ENCODE data around the gene CENPU. TPM values are rescaled to one million over a fixed set of nuclear protein-coding genes. Genes with fewer than 3 reads are reported as not detected.
A peak's percentile ranks its signal among the peaks of the same experiment; 100 is the strongest.
"Not testable (repeated sequence)": the region's sequence is repeated elsewhere in the genome, so short reads cannot be mapped to it uniquely, and the experiment has no call there.

Gene CENPU
- total RNA-seq, 1 experiment from 2014 or later, result 42.4 TPM

- Histone ChIP-seq H3K27me3 (no peaks in the 10 kb centered on the region), H3K36me3 (no peaks in the 10 kb centered on the region), H3K4me3 (no peak overlapping the region), H3K9me3 (no peaks in the 10 kb centered on the region)
- no peak for DNase-seq
These were observed 71.7 kb downstream of the CENPU start for GRCh38 chr4:184662236-184662635.

- H3K9me3 ChIP-seq, result no peaks in the 10 kb centered on the region
- no peak for DNase-seq
- H3K36me3 ChIP-seq, result no peaks in the 10 kb centered on the region
- no peak overlapping the region for H3K4me3 ChIP-seq
- H3K27me3 ChIP-seq, result no peaks in the 10 kb centered on the region
These were observed 72.9 kb downstream of the CENPU start for GRCh38 chr4:184660978-184661377.

- not testable (repeated sequence) for H3K4me3 ChIP-seq, DNase-seq, H3K27me3 ChIP-seq, H3K36me3 ChIP-seq, H3K9me3 ChIP-seq
These were observed 76.1 kb downstream of the CENPU start for GRCh38 chr4:184657820-184658219.

GRCh38 chr4:184657144-184657543, 76.8 kb downstream of the CENPU start:
- Histone ChIP-seq H3K27me3 (no peaks in the 10 kb centered on the region), H3K36me3 (no peaks in the 10 kb centered on the region), H3K4me3 (no peak overlapping the region), H3K9me3 (no peaks in the 10 kb centered on the region)
- DNase-seq, result no peak

GRCh38 chr4:184655889-184656869, 77.7 kb downstream of the CENPU start:
- Histone ChIP-seq H3K4me3 (no peak overlapping the region), H3K27me3 (no peaks in the 10 kb centered on the region), H3K36me3 (no peaks in the 10 kb centered on the region), H3K9me3 (no peaks in the 10 kb centered on the region)
- peak; percentile 42 for DNase-seq

GRCh38 chr4:184653650-184654049, 80.2 kb downstream of the CENPU start:
- no peaks in the 10 kb centered on the region for H3K36me3 ChIP-seq
- no peak overlapping the region for H3K4me3 ChIP-seq
- H3K27me3 ChIP-seq, result no peaks in the 10 kb centered on the region
- no peak for DNase-seq
- H3K9me3 ChIP-seq, result no peaks in the 10 kb centered on the region

GRCh38 chr4:184652681-184653080, 81.2 kb downstream of the CENPU start:
- H3K9me3 ChIP-seq, H3K4me3 ChIP-seq, H3K36me3 ChIP-seq, H3K27me3 ChIP-seq, DNase-seq: not testable (repeated sequence)

GRCh38 chr4:184651899-184652298, 82.0 kb downstream of the CENPU start:
- Histone ChIP-seq H3K4me3 (no peak overlapping the region), H3K36me3 (no peaks in the 10 kb centered on the region), H3K9me3 (no peaks in the 10 kb centered on the region), H3K27me3 (no peaks in the 10 kb centered on the region)
- no peak for DNase-seq

GRCh38 chr4:184649971-184650855, 83.7 kb downstream of the CENPU start:
- Histone ChIP-seq H3K36me3 (peaks cover 2% of the 10 kb centered on the region; the same call in 1 of the 2 replicates), H3K9me3 (no peaks in the 10 kb centered on the region), H3K4me3 (peak overlapping the region; percentile 89), H3K27me3 (no peaks in the 10 kb centered on the region)
- peak; percentile 25 for DNase-seq

- Histone ChIP-seq H3K36me3 (peaks cover 5% of the 10 kb centered on the region; the same call in 1 of the 2 replicates), H3K27me3 (no peaks in the 10 kb centered on the region), H3K4me3 (peak within 1 kb of the TSS; percentile 89), H3K9me3 (no peaks in the 10 kb centered on the region)
- peak; percentile 92 for DNase-seq
These were observed 84.6 kb downstream of the CENPU start, which contains the start of the genes CASP3 and PRIMPOL for GRCh38 chr4:184649026-184649970. Gene CASP3 (minus strand): TSS chr4:184649447. CDS start chr4:184638453, 10,994 bp downstream. Gene PRIMPOL (plus strand): TSS chr4:184649738. CDS start chr4:184657141, 7,403 bp downstream.

- Histone ChIP-seq H3K36me3 (peaks cover 9% of the 10 kb centered on the region; the same call in 1 of the 2 replicates), H3K27me3 (no peaks in the 10 kb centered on the region), H3K4me3 (peak overlapping the region; percentile 89), H3K9me3 (no peaks in the 10 kb centered on the region)
- DNase-seq, result peak; percentile 47
These were observed 85.4 kb downstream of the CENPU start for GRCh38 chr4:184648313-184649025.

GRCh38 chr4:184648054-184648312, 85.9 kb downstream of the CENPU start:
- Histone ChIP-seq H3K36me3 (peaks cover 9% of the 10 kb centered on the region; the same call in 1 of the 2 replicates), H3K9me3 (no peaks in the 10 kb centered on the region), H3K4me3 (peak overlapping the region; percentile 89), H3K27me3 (no peaks in the 10 kb centered on the region)
- DNase-seq, result no peak

- Histone ChIP-seq H3K27me3 (no peaks in the 10 kb centered on the region), H3K36me3 (peaks cover 11% of the 10 kb centered on the region; the same call in 1 of the 2 replicates), H3K9me3 (no peaks in the 10 kb centered on the region), H3K4me3 (peak overlapping the region; percentile 89)
- DNase-seq, result no peak
These were observed 86.4 kb downstream of the CENPU start for GRCh38 chr4:184647266-184648053.

- H3K4me3 ChIP-seq, result no peak overlapping the region
- DNase-seq, result no peak
- peaks cover 12% of the 10 kb centered on the region; the same call in 1 of the 2 replicates for H3K36me3 ChIP-seq
- H3K27me3 ChIP-seq, result no peaks in the 10 kb centered on the region
- no peaks in the 10 kb centered on the region for H3K9me3 ChIP-seq
These were observed 87.8 kb downstream of the CENPU start for GRCh38 chr4:184645904-184646610.
